ENCODE results near the gene RAP2A.

DNA sequence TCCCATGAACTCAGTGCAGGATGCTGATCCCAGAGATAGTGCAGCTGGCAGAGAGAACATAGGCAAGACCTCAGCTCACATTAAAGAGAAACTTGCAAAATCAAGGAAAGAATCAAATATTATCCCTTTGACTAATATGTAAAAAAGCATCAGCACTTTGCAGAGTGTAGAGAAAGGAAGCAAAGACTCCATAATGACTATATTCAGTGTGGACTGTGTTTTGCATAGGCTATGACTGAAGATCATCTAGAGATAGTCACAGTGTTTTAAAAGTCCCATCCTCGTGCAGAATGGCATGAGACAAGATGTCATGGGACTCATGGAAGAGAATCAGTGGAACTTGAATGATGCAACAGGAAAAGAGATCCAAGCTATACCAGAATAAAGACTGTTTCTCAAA is 84.0 kb downstream of the RAP2A start:
- TF ChIP-seq, protein P1, sequence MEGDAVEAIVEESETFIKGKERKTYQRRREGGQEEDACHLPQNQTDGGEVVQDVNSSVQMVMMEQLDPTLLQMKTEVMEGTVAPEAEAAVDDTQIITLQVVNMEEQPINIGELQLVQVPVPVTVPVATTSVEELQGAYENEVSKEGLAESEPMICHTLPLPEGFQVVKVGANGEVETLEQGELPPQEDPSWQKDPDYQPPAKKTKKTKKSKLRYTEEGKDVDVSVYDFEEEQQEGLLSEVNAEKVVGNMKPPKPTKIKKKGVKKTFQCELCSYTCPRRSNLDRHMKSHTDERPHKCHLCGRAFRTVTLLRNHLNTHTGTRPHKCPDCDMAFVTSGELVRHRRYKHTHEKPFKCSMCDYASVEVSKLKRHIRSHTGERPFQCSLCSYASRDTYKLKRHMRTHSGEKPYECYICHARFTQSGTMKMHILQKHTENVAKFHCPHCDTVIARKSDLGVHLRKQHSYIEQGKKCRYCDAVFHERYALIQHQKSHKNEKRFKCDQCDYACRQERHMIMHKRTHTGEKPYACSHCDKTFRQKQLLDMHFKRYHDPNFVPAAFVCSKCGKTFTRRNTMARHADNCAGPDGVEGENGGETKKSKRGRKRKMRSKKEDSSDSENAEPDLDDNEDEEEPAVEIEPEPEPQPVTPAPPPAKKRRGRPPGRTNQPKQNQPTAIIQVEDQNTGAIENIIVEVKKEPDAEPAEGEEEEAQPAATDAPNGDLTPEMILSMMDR (conservative IDR thresholded peaks at IDR 0.05; ENCODE audit: low read depth, low read length), result no peak
- no peak for TF ChIP-seq EZH2phosphoT487 (IDR thresholded peaks at IDR 0.05; ENCODE audit: borderline replicate concordance, low read length)
